HUES64 (cell line): ENCODE measurements around the gene CADM2.

ENCODE experiments used
- H3K27ac ChIP-seq: 2 replicates; pipeline ENCODE4 v1.7.0; 2013; ENCODE audit warnings: low read depth, low read length, inconsistent platforms
- H3K27me3 ChIP-seq: 2 replicates; pipeline ENCODE4 v1.6.1; 2013; ENCODE audit warnings: mild to moderate bottlenecking, low read length; ENCODE audit not compliant: insufficient read depth
- H3K36me3 ChIP-seq: 2 replicates; pipeline ENCODE4 v1.6.1; 2013; ENCODE audit warnings: mild to moderate bottlenecking, low read length; ENCODE audit not compliant: insufficient read depth
- H3K4me1 ChIP-seq: 2 replicates; pipeline ENCODE4 v1.6.1; 2013; ENCODE audit warnings: mild to moderate bottlenecking, low read length, moderate library complexity; ENCODE audit not compliant: insufficient read depth
- H3K4me3 ChIP-seq: 2 replicates; pipeline ENCODE4 v1.5.1; 2013; ENCODE audit warnings: mild to moderate bottlenecking, low read length, moderate library complexity
- H3K9ac ChIP-seq: 2 replicates; pipeline ENCODE4 v1.6.1; 2013; ENCODE audit warnings: mild to moderate bottlenecking, low read depth, low read length
- H3K9me3 ChIP-seq: 2 replicates; pipeline ENCODE4 v1.6.1; 2013; ENCODE audit warnings: low read depth, low read length; ENCODE audit not compliant: insufficient read depth
- WGBS: fragments of 150-250, 120-280 bp; methylation state at CpG from one replicate; pipeline ENCODE4 v1.1.7; 2013; ENCODE audit warnings: missing lambda C conversion rate; 5-methylcytosine and 5-hydroxymethylcytosine counted together

The CADM2 gene

GRCh38 chr3:85384372-85384771 is 425.6 kb downstream of the CADM2 start:
- 96% methylated on average over 13 of the region's 13 CpGs for WGBS
- no peaks in the 10 kb centered on the region for H3K36me3 ChIP-seq
- no peak overlapping the region for H3K9ac ChIP-seq
- H3K27me3 ChIP-seq: no peaks in the 10 kb centered on the region
- no peaks in the 10 kb centered on the region for H3K4me1 ChIP-seq
- H3K9me3 ChIP-seq: no peaks in the 10 kb centered on the region
- H3K27ac ChIP-seq: no peak overlapping the region
- H3K4me3 ChIP-seq: no peak overlapping the region

GRCh38 chr3:85387913-85388505 is 429.2 kb downstream of the CADM2 start:
- H3K4me1 ChIP-seq: no peaks in the 10 kb centered on the region
- H3K36me3 ChIP-seq: no peaks in the 10 kb centered on the region
- no peaks in the 10 kb centered on the region for H3K27me3 ChIP-seq
- no peak overlapping the region for H3K4me3 ChIP-seq
- no peak overlapping the region for H3K9ac ChIP-seq
- no peaks in the 10 kb centered on the region for H3K9me3 ChIP-seq
- WGBS: 94% methylated on average over 6 of the region's 6 CpGs
- no peak overlapping the region for H3K27ac ChIP-seq

- no peak overlapping the region for H3K4me3 ChIP-seq
- H3K9me3 ChIP-seq: no peaks in the 10 kb centered on the region
- no peak overlapping the region for H3K27ac ChIP-seq
- no peaks in the 10 kb centered on the region for H3K36me3 ChIP-seq
- no peaks in the 10 kb centered on the region for H3K4me1 ChIP-seq
- WGBS: no CpG with 5 or more reads among the region's 1 CpG
- no peak overlapping the region for H3K9ac ChIP-seq
- H3K27me3 ChIP-seq: no peaks in the 10 kb centered on the region
Measured at GRCh38 chr3:85394424-85394823, 435.6 kb downstream of the CADM2 start.

GRCh38 chr3:85397434-85397833 is 438.6 kb downstream of the CADM2 start:
- Histone ChIP-seq H3K36me3 (no peaks in the 10 kb centered on the region), H3K4me3 (no peak overlapping the region), H3K9me3 (no peaks in the 10 kb centered on the region), H3K27me3 (no peaks in the 10 kb centered on the region), H3K4me1 (no peaks in the 10 kb centered on the region), H3K27ac (no peak overlapping the region), H3K9ac (no peak overlapping the region)
- WGBS: 83% methylated on average over 1 of the region's 2 CpGs

GRCh38 chr3:85426121-85426520 is 467.3 kb downstream of the CADM2 start:
- H3K36me3 ChIP-seq: no peaks in the 10 kb centered on the region

GRCh38 chr3:85427467-85427866 is 468.7 kb downstream of the CADM2 start:
- H3K9me3 ChIP-seq: no peaks in the 10 kb centered on the region
- no peaks in the 10 kb centered on the region for H3K36me3 ChIP-seq
- no peak overlapping the region for H3K9ac ChIP-seq
- H3K4me1 ChIP-seq: no peaks in the 10 kb centered on the region
- no peak overlapping the region for H3K27ac ChIP-seq
- no peaks in the 10 kb centered on the region for H3K27me3 ChIP-seq
- no peak overlapping the region for H3K4me3 ChIP-seq
- WGBS: 100% methylated on average over 1 of the region's 1 CpG

More at GRCh38 chr3:85426121-85426520, 467.3 kb downstream of the CADM2 start:
- Histone ChIP-seq H3K9ac (no peak overlapping the region), H3K9me3 (no peaks in the 10 kb centered on the region), H3K27ac (no peak overlapping the region), H3K4me3 (no peak overlapping the region), H3K4me1 (no peaks in the 10 kb centered on the region), H3K27me3 (no peaks in the 10 kb centered on the region)
- 98% methylated on average over 3 of the region's 4 CpGs for WGBS

- H3K4me1 ChIP-seq: no peaks in the 10 kb centered on the region
- H3K27ac ChIP-seq: no peak overlapping the region
- WGBS: 90% methylated on average over 4 of the region's 5 CpGs
- no peak overlapping the region for H3K9ac ChIP-seq
- no peaks in the 10 kb centered on the region for H3K27me3 ChIP-seq
- no peak overlapping the region for H3K4me3 ChIP-seq
- H3K9me3 ChIP-seq: no peaks in the 10 kb centered on the region
- H3K36me3 ChIP-seq: no peaks in the 10 kb centered on the region
Measured at GRCh38 chr3:85432081-85432480, 473.3 kb downstream of the CADM2 start.

- Histone ChIP-seq H3K27me3 (no peaks in the 10 kb centered on the region), H3K4me3 (no peak overlapping the region), H3K9ac (no peak overlapping the region), H3K36me3 (no peaks in the 10 kb centered on the region), H3K9me3 (no peaks in the 10 kb centered on the region), H3K27ac (no peak overlapping the region), H3K4me1 (no peaks in the 10 kb centered on the region)
- 92% methylated on average over 2 of the region's 2 CpGs for WGBS
Measured at GRCh38 chr3:85433319-85433718, 474.5 kb downstream of the CADM2 start.

- Histone ChIP-seq H3K27me3 (no peaks in the 10 kb centered on the region), H3K4me3 (no peak overlapping the region), H3K27ac (no peak overlapping the region), H3K36me3 (no peaks in the 10 kb centered on the region), H3K9me3 (no peaks in the 10 kb centered on the region), H3K9ac (no peak overlapping the region), H3K4me1 (no peaks in the 10 kb centered on the region)
- WGBS: 95% methylated on average over 4 of the region's 4 CpGs
Measured at GRCh38 chr3:85455561-85456200, 496.9 kb downstream of the CADM2 start.

GRCh38 chr3:85474241-85474640 is 515.5 kb downstream of the CADM2 start:
- Histone ChIP-seq H3K4me3 (no peak overlapping the region), H3K27ac (no peak overlapping the region)
- WGBS: 85% methylated on average over 4 of the region's 4 CpGs

GRCh38 chr3:85475346-85475745 is 516.6 kb downstream of the CADM2 start:
- Histone ChIP-seq H3K9me3 (no peaks in the 10 kb centered on the region), H3K9ac (no peak overlapping the region), H3K27me3 (no peaks in the 10 kb centered on the region), H3K27ac (no peak overlapping the region), H3K4me1 (peaks cover 10% of the 10 kb centered on the region), H3K36me3 (no peaks in the 10 kb centered on the region), H3K4me3 (no peak overlapping the region)
- WGBS: no CpG with 5 or more reads among the region's 2 CpGs

More at GRCh38 chr3:85474241-85474640, 515.5 kb downstream of the CADM2 start:
- Histone ChIP-seq H3K36me3 (no peaks in the 10 kb centered on the region), H3K9ac (no peak overlapping the region), H3K4me1 (peaks cover 10% of the 10 kb centered on the region), H3K9me3 (no peaks in the 10 kb centered on the region), H3K27me3 (no peaks in the 10 kb centered on the region)
